B cell (primary cell): ENCODE results near the gene CUL1. TPM values are rescaled to one million over a fixed set of nuclear protein-coding genes. Genes with fewer than 3 reads are reported as not detected.
"Not testable (repeated sequence)": the region's sequence is repeated elsewhere in the genome, so short reads cannot be mapped to it uniquely, and the experiment has no call there.

Source experiments
- ATAC-seq: fragments of 200-7000 bp; cut with Tn5 transposase; one replicate; pipeline ENCODE4 v1.10.0; 2021; ENCODE audit warnings: low read depth, mild to moderate bottlenecking, moderate number of reproducible peaks, moderate library complexity
- CTCF ChIA-PET: fragments of 350-600 bp; sonication (Branson Sonifier 250); formaldehyde crosslinking; loops from one replicate; lab custom pipeline; 2021; ENCODE audit warnings: antibody characterized with exemption, inconsistent platforms; lab: Charles Lee
- POLR2A ChIA-PET: fragments of 350-600 bp; sonication (Branson Sonifier 250); formaldehyde crosslinking; loops from one replicate; lab custom pipeline; 2021; ENCODE audit warnings: antibody characterized with exemption; lab: Charles Lee
- DNase-seq: peaks from one replicate; pipeline ENCODE4 v3.0.0; 2013
- H2AFZ ChIP-seq: 2 replicates; pipeline ENCODE4 v1.6.1; 2012; ENCODE audit warnings: mild to moderate bottlenecking, low read depth, low read length; ENCODE audit not compliant: insufficient read depth, poor library complexity, severe bottlenecking
- H3K27ac ChIP-seq, 2 donors: 1 replicate in 1 of 2; 2 replicates in 1 of 2; pipeline ENCODE4 v1.5.1; 2012 to 2013; ENCODE audit warnings: low read length in 2 of 2, mild to moderate bottlenecking in 2 of 2, moderate library complexity in 1 of 2
- H3K27me3 ChIP-seq, 4 experiments: fragments of 200-600 bp in 1 of 4; sonication (generic) in 1 of 4; replicated peaks in 1 of 4; 1 replicate in 2 of 4; 2 replicates in 2 of 4; pipeline versions ENCODE4 v1.6.1 to v1.7.0; 2013 to 2016; ENCODE audit warnings: low read length in 3 of 4, mild to moderate bottlenecking in 2 of 4, mixed read lengths in 1 of 4, moderate library complexity in 1 of 4; ENCODE audit not compliant: insufficient read depth in 4 of 4, control insufficient read depth in 3 of 4; ENCODE audit errors: control extremely low read depth in 1 of 4
- H3K36me3 ChIP-seq, 2 experiments: replicated peaks in 1 of 2; 1 replicate in 1 of 2; 2 replicates in 1 of 2; pipeline versions ENCODE4 v1.6.1 to v1.7.1; 2013; ENCODE audit warnings: low read length in 1 of 2; ENCODE audit not compliant: insufficient read depth in 2 of 2, control insufficient read depth in 1 of 2; ENCODE audit errors: control extremely low read depth in 1 of 2, extremely low read depth in 1 of 2
- H3K4me1 ChIP-seq, 2 donors: fragments of 200-600 bp in 1 of 2; sonication (generic) in 1 of 2; 1 replicate in 1 of 2; 2 replicates in 1 of 2; pipeline versions ENCODE4 v1.5.1 to v1.6.1; 2013 to 2017; ENCODE audit warnings: low read length in 2 of 2; ENCODE audit not compliant: control insufficient read depth in 2 of 2, insufficient read depth in 2 of 2
- H3K4me2 ChIP-seq: replicated peaks from 2 replicates; pipeline ENCODE3; 2012; ENCODE audit warnings: mild to moderate bottlenecking, low read depth, low read length; ENCODE audit not compliant: poor library complexity, severe bottlenecking
- H3K4me3 ChIP-seq, 5 experiments: fragments of 200-600 bp in 1 of 5; sonication (generic) in 1 of 5; 1 replicate in 3 of 5; 2 replicates in 2 of 5; pipeline versions ENCODE4 v1.5.1 to v1.7.0; 2011 to 2016; ENCODE audit warnings: low read length in 4 of 5, mild to moderate bottlenecking in 4 of 5, low read depth in 2 of 5, control low read depth in 1 of 5, moderate library complexity in 1 of 5; ENCODE audit not compliant: insufficient read depth in 1 of 5; ENCODE audit errors: control extremely low read depth in 1 of 5, extremely low read depth in 1 of 5
- H3K79me2 ChIP-seq: fragments of 200-600 bp; sonication (generic); one replicate; pipeline ENCODE4 v1.6.0; 2016; ENCODE audit warnings: low read length; ENCODE audit not compliant: control insufficient read depth, insufficient read depth
- H3K9ac ChIP-seq: fragments of 200-600 bp; sonication (generic); 2 replicates; pipeline ENCODE4 v1.6.1; 2017; ENCODE audit warnings: mild to moderate bottlenecking, low read length, moderate library complexity
- H3K9me3 ChIP-seq, 3 donors: one replicate each; pipeline versions ENCODE4 v1.6.1 to v1.7.1; 2013; ENCODE audit warnings: low read length in 2 of 3; ENCODE audit not compliant: control insufficient read depth in 2 of 3, insufficient read depth in 1 of 3; ENCODE audit errors: control extremely low read depth in 1 of 3
- H4K20me1 ChIP-seq: 2 replicates; pipeline ENCODE4 v1.6.0; 2012; ENCODE audit warnings: mild to moderate bottlenecking, low read length; ENCODE audit not compliant: insufficient read depth, control insufficient read depth, poor library complexity, severe bottlenecking
- H3K27ac Mint-ChIP-seq: one replicate; pipeline ENCODE4 v1.8.0; 2021; ENCODE audit warnings: mixed read lengths
- H3K27me3 Mint-ChIP-seq: one replicate; pipeline ENCODE4 v1.8.0; 2021; ENCODE audit warnings: mixed read lengths
- H3K4me1 Mint-ChIP-seq: one replicate; pipeline ENCODE4 v1.8.0; 2021; ENCODE audit warnings: mixed read lengths
- H3K4me3 Mint-ChIP-seq: one replicate; pipeline ENCODE4 v1.8.0; 2021; ENCODE audit warnings: mixed read lengths
- H3K9me3 Mint-ChIP-seq: one replicate; pipeline ENCODE4 v1.8.0; 2022; ENCODE audit warnings: mixed read lengths; ENCODE audit not compliant: insufficient read depth
- EZH2 ChIP-seq: IDR thresholded peaks from 2 replicates; pipeline ENCODE4 v1.6.1; 2012; ENCODE audit warnings: borderline replicate concordance, low read depth, mild to moderate bottlenecking, moderate library complexity, low read length; ENCODE audit not compliant: insufficient read depth, poor library complexity, severe bottlenecking
- WGBS: methylation state at CpG from one replicate; pipeline ENCODE4 v1.1.5; 2013; ENCODE audit warnings: missing lambda C conversion rate; ENCODE audit not compliant: insufficient coverage; 5-methylcytosine and 5-hydroxymethylcytosine counted together
- intact Hi-C: fragments of 100-400 bp; cut with micrococcal nuclease; formaldehyde crosslinking; loops from one replicate; pipeline ENCODE4 v1.10.0; 2022
- polyA plus RNA-seq: library from polyadenylated mRNA; depleted of rRNA; stranded (reverse); fragments of >200 nt; gene quantifications from 2 replicates; pipeline ENCODE4 v1.2.3, GENCODE V29; 2012
- total RNA-seq, 2 donors: library from RNA; stranded (reverse); fragments of 120-200 nt in 1 of 2; gene quantifications; 1 replicate in 1 of 2; 2 replicates in 1 of 2; pipeline versions ENCODE4 v1.2.3 to v1.2.4, GENCODE V29; 2013 to 2022
- TF ChIP-seq, protein P1 (sequence below): fragments of 200-600 bp; IDR thresholded peaks from one replicate; pipeline ENCODE4 v1.8.0; 2022; ENCODE audit warnings: antibody characterized with exemption, mild to moderate bottlenecking

CUL1 gene
- total and polyA plus RNA-seq, 2 donors (not counting 1 experiment from before 2014, with no cell fraction given): 26.9 to 51.1 TPM

DNA sequence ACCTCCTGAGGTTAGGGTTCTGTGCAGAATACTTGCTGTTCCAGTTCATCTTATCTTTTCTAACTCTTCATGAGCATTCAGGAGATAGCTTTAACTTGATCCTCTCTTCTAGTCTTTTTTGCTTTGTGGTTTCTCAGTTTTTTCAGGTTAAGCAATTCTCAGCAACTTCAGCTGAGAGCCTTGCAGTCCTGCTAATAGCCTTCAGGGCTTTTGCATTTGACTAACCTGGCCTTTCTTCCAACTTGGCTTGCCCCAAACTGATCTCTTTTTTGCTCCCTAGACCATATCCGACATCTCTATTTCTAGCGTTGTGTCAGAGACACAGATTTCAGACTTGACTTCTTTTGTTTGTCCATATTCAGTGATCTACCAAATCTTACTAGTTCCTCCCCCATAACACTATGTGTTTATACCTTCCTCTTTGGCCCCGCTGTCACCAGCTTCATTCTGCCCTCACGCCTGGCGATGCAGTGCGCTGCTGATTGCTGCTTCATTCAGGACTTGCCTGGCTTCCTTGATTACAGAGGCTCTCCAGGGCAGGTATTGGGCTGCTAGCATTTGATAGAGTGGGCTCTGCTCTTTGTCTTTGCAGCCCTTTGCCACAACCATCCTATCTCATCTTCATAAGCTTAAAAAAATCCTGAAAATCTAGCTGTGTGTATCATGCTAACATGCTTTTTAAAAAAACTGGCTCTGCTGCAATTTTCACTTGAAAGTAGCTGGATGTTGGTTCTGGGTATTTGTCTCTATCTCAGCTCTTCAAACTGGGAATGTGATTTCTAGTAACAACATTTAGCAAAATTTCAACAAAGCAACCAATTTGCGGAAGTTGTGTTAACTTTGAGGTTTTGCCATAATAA lies 9.6 kb downstream of the CUL1 start:
- Mint-ChIP-seq H3K27me3 (no peaks in the 10 kb centered on the region), H3K27ac (no peak overlapping the region), H3K4me1 (peaks cover 73% of the 10 kb centered on the region), H3K4me3 (no peak overlapping the region), H3K9me3 (no peaks in the 10 kb centered on the region)
- Histone ChIP-seq H4K20me1 (peaks cover 96% of the 10 kb centered on the region), H3K4me2 (no peak overlapping the region), H3K9me3 (no peaks in the 10 kb centered on the region), H3K4me3 (no peak overlapping the region), H3K4me1 (peaks cover 27 to 32% of the 10 kb centered on the region in 2 donors), H2AFZ (no peak overlapping the region), H3K27me3 (no peaks in the 10 kb centered on the region), H3K9ac (no peak overlapping the region), H3K36me3 (peaks cover 0 to 3% of the 10 kb centered on the region in 2 experiments), H3K27ac (no peak overlapping the region), H3K79me2 (peaks cover 99% of the 10 kb centered on the region)
- ATAC-seq (peak; percentile 24), DNase-seq (no peak)
- WGBS: 74% methylated on average over 6 of the region's 7 CpGs
- TF ChIP-seq, protein P1, sequence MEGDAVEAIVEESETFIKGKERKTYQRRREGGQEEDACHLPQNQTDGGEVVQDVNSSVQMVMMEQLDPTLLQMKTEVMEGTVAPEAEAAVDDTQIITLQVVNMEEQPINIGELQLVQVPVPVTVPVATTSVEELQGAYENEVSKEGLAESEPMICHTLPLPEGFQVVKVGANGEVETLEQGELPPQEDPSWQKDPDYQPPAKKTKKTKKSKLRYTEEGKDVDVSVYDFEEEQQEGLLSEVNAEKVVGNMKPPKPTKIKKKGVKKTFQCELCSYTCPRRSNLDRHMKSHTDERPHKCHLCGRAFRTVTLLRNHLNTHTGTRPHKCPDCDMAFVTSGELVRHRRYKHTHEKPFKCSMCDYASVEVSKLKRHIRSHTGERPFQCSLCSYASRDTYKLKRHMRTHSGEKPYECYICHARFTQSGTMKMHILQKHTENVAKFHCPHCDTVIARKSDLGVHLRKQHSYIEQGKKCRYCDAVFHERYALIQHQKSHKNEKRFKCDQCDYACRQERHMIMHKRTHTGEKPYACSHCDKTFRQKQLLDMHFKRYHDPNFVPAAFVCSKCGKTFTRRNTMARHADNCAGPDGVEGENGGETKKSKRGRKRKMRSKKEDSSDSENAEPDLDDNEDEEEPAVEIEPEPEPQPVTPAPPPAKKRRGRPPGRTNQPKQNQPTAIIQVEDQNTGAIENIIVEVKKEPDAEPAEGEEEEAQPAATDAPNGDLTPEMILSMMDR: no peak
- TF ChIP-seq EZH2: no peak
- ChIA-PET POLR2A (no interaction called here), CTCF (interaction anchor here (0.9 to 1.4 kb wide), 2 partner anchors 9 to 21 kb away, joined by 4 to 6 read pairs; partner anchors contain the start of gene CUL1)
- intact Hi-C loops: no loop called here

DNA sequence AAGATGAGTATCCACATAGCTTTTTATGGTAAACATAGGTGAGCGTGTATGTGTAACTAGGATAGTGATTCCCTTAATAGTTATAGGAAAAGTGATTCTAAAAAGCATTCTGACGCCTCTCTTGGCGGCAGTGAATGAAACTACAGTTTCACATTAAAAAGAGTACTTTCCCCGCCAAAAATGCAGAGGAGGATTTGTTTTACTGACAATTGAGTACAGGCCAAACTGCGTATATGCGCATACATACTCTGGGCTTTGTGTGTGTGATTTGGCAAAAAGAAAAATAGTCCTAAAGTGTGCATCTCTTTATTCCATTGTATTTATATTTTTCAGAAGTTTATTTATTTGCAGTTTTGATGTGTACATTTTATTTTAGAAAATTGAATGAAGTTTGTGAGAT lies 10.3 kb downstream of the CUL1 start:
- Histone ChIP-seq H2AFZ (no peak overlapping the region), H3K27me3 (no peaks in the 10 kb centered on the region), H3K9me3 (no peaks in the 10 kb centered on the region), H3K36me3 (peaks cover 0 to 3% of the 10 kb centered on the region in 2 experiments), H3K27ac (no peak overlapping the region), H3K4me2 (no peak overlapping the region), H4K20me1 (peaks cover 95% of the 10 kb centered on the region), H3K4me1 (peaks cover 27 to 30% of the 10 kb centered on the region in 2 donors), H3K79me2 (peaks cover 99% of the 10 kb centered on the region), H3K9ac (no peak overlapping the region), H3K4me3 (no peak overlapping the region)
- DNase-seq (no peak), ATAC-seq (no peak)
- ChIA-PET CTCF (interaction anchor here (0.9 to 1.4 kb wide), 3 partner anchors 10 to 20 kb away, joined by 3 to 6 read pairs (median 4); partner anchors contain the start of gene CUL1), POLR2A (no interaction called here)
- no peak overlapping the region for H3K4me3 Mint-ChIP-seq
- intact Hi-C loops: no loop called here
- no peak overlapping the region for H3K27ac Mint-ChIP-seq
- no peaks in the 10 kb centered on the region for H3K9me3 Mint-ChIP-seq
- TF ChIP-seq, protein P1: no peak
- TF ChIP-seq EZH2: no peak
- WGBS: 80% methylated on average over 1 of the region's 6 CpGs
- peaks cover 73% of the 10 kb centered on the region for H3K4me1 Mint-ChIP-seq
- H3K27me3 Mint-ChIP-seq: no peaks in the 10 kb centered on the region

DNA sequence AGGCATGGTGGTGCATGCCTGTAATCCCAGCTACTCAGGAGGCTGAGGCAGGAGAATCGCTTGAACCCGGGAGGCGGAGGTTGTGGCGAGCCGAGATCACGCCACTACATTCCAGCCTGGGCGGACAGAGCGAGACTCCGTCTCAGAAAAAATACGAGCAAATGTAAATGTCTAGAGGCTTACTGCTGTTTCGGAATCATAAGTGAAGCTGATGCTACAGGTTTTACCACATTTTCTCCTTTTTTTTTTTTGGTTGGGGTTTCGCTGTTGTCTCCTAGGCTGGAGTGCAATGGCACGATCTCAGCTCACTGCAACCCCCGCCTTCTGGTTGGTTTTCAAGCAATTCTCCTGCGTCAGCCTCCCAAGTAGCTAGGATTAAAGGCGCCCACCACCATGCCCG lies 11.7 kb downstream of the CUL1 start:
- intact Hi-C loops, H3K27me3 ChIP-seq, POLR2A ChIA-PET, H3K4me2 ChIP-seq, H3K9me3 ChIP-seq, H3K9ac ChIP-seq, H3K27me3 Mint-ChIP-seq, H3K9me3 Mint-ChIP-seq, H2AFZ ChIP-seq, H3K36me3 ChIP-seq, H3K27ac ChIP-seq, H3K27ac Mint-ChIP-seq, ATAC-seq, H3K4me3 ChIP-seq, H3K4me3 Mint-ChIP-seq, DNase-seq, CTCF ChIA-PET: not testable (repeated sequence)
- H3K4me1 ChIP-seq: peaks cover 40 to 41% of the 10 kb centered on the region in 2 donors
- WGBS: 98% methylated on average over 13 of the region's 17 CpGs
- H3K79me2 ChIP-seq: peaks cover 99% of the 10 kb centered on the region
- H4K20me1 ChIP-seq: peaks cover 96% of the 10 kb centered on the region
- H3K4me1 Mint-ChIP-seq: peaks cover 77% of the 10 kb centered on the region
